GM10266 (cell line): ENCODE results near the gene DSPP.
"Not testable (repeated sequence)": the region's sequence is repeated elsewhere in the genome, so short reads cannot be mapped to it uniquely, and the experiment has no call there.

Experiments
- DNase-seq: peaks from one replicate; pipeline ENCODE4 v3.0.0; 2012; ENCODE audit errors: extremely low spot score
- CTCF ChIP-seq: IDR thresholded peaks from 2 replicates; pipeline ENCODE4 v1.5.1; 2012; ENCODE audit warnings: mild to moderate bottlenecking, low read depth; ENCODE audit not compliant: control insufficient read depth, insufficient read depth; ENCODE audit errors: missing control alignments

Gene DSPP

GRCh38 chr4:87608229-87608628 lies at the start of gene DSPP:
Gene DSPP (plus strand): TSS chr4:87608529. CDS start chr4:87610909, 2,380 bp downstream.
- TF ChIP-seq CTCF = no peak
- no peak for DNase-seq

GRCh38 chr4:87559090-87559837 lies 49.1 kb upstream of the DSPP start:
- no peak for DNase-seq
- no peak for TF ChIP-seq CTCF

- no peak for DNase-seq
- TF ChIP-seq CTCF = no peak
Measured at GRCh38 chr4:87560802-87561201, 47.5 kb upstream of the DSPP start.

DNA sequence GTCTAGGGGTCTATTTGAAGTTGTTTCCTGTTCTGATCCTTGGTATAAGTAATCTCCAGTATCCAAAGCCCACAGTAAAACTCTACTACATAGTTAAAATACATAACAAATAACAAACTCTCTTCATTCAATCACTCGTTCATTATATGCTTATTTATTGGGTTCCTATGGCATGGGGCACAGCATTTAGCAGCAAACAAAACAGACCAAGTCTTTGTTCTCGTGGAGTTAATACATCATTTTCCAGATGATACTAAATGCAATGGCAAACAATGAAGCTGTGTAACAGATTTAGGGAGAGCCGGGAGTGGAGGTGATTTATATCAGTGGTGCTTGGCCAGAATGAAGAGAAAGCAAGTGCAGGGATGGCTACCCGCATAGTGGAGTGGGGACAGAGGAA lies 42.6 kb upstream of the DSPP start:
- DNase-seq = no peak
- TF ChIP-seq CTCF = no peak

DNA sequence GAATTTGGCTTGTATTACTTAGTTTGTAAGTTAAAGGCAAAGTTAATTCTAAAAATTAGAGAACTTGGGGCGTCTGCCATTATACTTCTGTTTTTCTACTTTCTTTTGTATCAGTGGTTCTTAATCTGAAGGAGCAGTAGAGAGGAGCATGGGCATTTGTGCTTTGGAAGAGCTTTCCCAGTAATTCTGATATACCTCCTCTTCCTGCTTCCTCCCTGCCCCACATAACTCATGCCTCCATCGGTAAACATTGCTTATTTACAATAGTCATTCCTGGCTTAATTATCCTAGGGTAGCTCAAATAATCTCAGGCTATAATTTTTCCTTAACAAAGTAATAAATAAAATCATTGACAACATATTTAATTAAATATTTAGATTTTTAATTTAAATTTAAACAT lies 42.1 kb upstream of the DSPP start:
- DNase-seq = no peak
- TF ChIP-seq CTCF = no peak

DNA sequence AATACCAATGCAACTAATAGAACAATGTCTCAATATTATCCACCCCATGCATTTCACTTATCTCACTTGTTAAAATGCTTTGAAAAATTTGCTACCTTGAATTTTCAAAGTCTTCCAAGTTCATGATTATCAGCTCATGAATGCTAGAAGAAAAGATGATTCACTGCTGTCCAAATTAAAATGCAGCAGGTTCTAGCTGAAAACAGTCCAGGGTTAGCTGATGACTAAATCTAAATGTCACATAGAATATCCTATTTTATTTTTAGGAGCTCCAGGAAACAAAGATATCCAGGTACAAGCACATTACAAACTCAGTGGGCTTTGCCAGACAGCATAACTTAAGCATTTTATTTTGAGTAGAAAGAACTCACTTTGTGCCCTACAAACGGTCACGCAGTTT lies 41.1 kb upstream of the DSPP start:
- DNase-seq = no peak
- no peak for TF ChIP-seq CTCF

- DNase-seq = no peak
- TF ChIP-seq CTCF = no peak
Measured at GRCh38 chr4:87570290-87570805, 38.0 kb upstream of the DSPP start.

GRCh38 chr4:87574376-87574775 lies 34.0 kb upstream of the DSPP start:
- not testable (repeated sequence) for DNase-seq
